B cell (primary cell): ENCODE data around the gene ADSS1. TPM values are rescaled to one million over a fixed set of nuclear protein-coding genes. Genes with fewer than 3 reads are reported as not detected.

Source experiments
- ATAC-seq: fragments of 200-7000 bp; cut with Tn5 transposase; one replicate; pipeline ENCODE4 v1.10.0; 2021; ENCODE audit warnings: low read depth, mild to moderate bottlenecking, moderate number of reproducible peaks, moderate library complexity
- CTCF ChIA-PET: fragments of 350-600 bp; sonication (Branson Sonifier 250); formaldehyde crosslinking; loops from one replicate; lab custom pipeline; 2021; ENCODE audit warnings: antibody characterized with exemption, inconsistent platforms; lab: Charles Lee
- POLR2A ChIA-PET: fragments of 350-600 bp; sonication (Branson Sonifier 250); formaldehyde crosslinking; loops from one replicate; lab custom pipeline; 2021; ENCODE audit warnings: antibody characterized with exemption; lab: Charles Lee
- DNase-seq: peaks from one replicate; pipeline ENCODE4 v3.0.0; 2013
- H2AFZ ChIP-seq: 2 replicates; pipeline ENCODE4 v1.6.1; 2012; ENCODE audit warnings: mild to moderate bottlenecking, low read depth, low read length; ENCODE audit not compliant: insufficient read depth, poor library complexity, severe bottlenecking
- H3K27ac ChIP-seq, 2 donors: 1 replicate in 1 of 2; 2 replicates in 1 of 2; pipeline ENCODE4 v1.5.1; 2012 to 2013; ENCODE audit warnings: low read length in 2 of 2, mild to moderate bottlenecking in 2 of 2, moderate library complexity in 1 of 2
- H3K27me3 ChIP-seq, 4 experiments: fragments of 200-600 bp in 1 of 4; sonication (generic) in 1 of 4; replicated peaks in 1 of 4; 1 replicate in 2 of 4; 2 replicates in 2 of 4; pipeline versions ENCODE4 v1.6.1 to v1.7.0; 2013 to 2016; ENCODE audit warnings: low read length in 3 of 4, mild to moderate bottlenecking in 2 of 4, mixed read lengths in 1 of 4, moderate library complexity in 1 of 4; ENCODE audit not compliant: insufficient read depth in 4 of 4, control insufficient read depth in 3 of 4; ENCODE audit errors: control extremely low read depth in 1 of 4
- H3K36me3 ChIP-seq, 2 experiments: replicated peaks in 1 of 2; 1 replicate in 1 of 2; 2 replicates in 1 of 2; pipeline versions ENCODE4 v1.6.1 to v1.7.1; 2013; ENCODE audit warnings: low read length in 1 of 2; ENCODE audit not compliant: insufficient read depth in 2 of 2, control insufficient read depth in 1 of 2; ENCODE audit errors: control extremely low read depth in 1 of 2, extremely low read depth in 1 of 2
- H3K4me1 ChIP-seq, 2 donors: fragments of 200-600 bp in 1 of 2; sonication (generic) in 1 of 2; 1 replicate in 1 of 2; 2 replicates in 1 of 2; pipeline versions ENCODE4 v1.5.1 to v1.6.1; 2013 to 2017; ENCODE audit warnings: low read length in 2 of 2; ENCODE audit not compliant: control insufficient read depth in 2 of 2, insufficient read depth in 2 of 2
- H3K4me2 ChIP-seq: replicated peaks from 2 replicates; pipeline ENCODE3; 2012; ENCODE audit warnings: mild to moderate bottlenecking, low read depth, low read length; ENCODE audit not compliant: poor library complexity, severe bottlenecking
- H3K4me3 ChIP-seq, 5 experiments: fragments of 200-600 bp in 1 of 5; sonication (generic) in 1 of 5; 1 replicate in 3 of 5; 2 replicates in 2 of 5; pipeline versions ENCODE4 v1.5.1 to v1.7.0; 2011 to 2016; ENCODE audit warnings: low read length in 4 of 5, mild to moderate bottlenecking in 4 of 5, low read depth in 2 of 5, control low read depth in 1 of 5, moderate library complexity in 1 of 5; ENCODE audit not compliant: insufficient read depth in 1 of 5; ENCODE audit errors: control extremely low read depth in 1 of 5, extremely low read depth in 1 of 5
- H3K79me2 ChIP-seq: fragments of 200-600 bp; sonication (generic); one replicate; pipeline ENCODE4 v1.6.0; 2016; ENCODE audit warnings: low read length; ENCODE audit not compliant: control insufficient read depth, insufficient read depth
- H3K9ac ChIP-seq: fragments of 200-600 bp; sonication (generic); 2 replicates; pipeline ENCODE4 v1.6.1; 2017; ENCODE audit warnings: mild to moderate bottlenecking, low read length, moderate library complexity
- H3K9me3 ChIP-seq, 3 donors: one replicate each; pipeline versions ENCODE4 v1.6.1 to v1.7.1; 2013; ENCODE audit warnings: low read length in 2 of 3; ENCODE audit not compliant: control insufficient read depth in 2 of 3, insufficient read depth in 1 of 3; ENCODE audit errors: control extremely low read depth in 1 of 3
- H4K20me1 ChIP-seq: 2 replicates; pipeline ENCODE4 v1.6.0; 2012; ENCODE audit warnings: mild to moderate bottlenecking, low read length; ENCODE audit not compliant: insufficient read depth, control insufficient read depth, poor library complexity, severe bottlenecking
- H3K27ac Mint-ChIP-seq: one replicate; pipeline ENCODE4 v1.8.0; 2021; ENCODE audit warnings: mixed read lengths
- H3K27me3 Mint-ChIP-seq: one replicate; pipeline ENCODE4 v1.8.0; 2021; ENCODE audit warnings: mixed read lengths
- H3K4me1 Mint-ChIP-seq: one replicate; pipeline ENCODE4 v1.8.0; 2021; ENCODE audit warnings: mixed read lengths
- H3K4me3 Mint-ChIP-seq: one replicate; pipeline ENCODE4 v1.8.0; 2021; ENCODE audit warnings: mixed read lengths
- H3K9me3 Mint-ChIP-seq: one replicate; pipeline ENCODE4 v1.8.0; 2022; ENCODE audit warnings: mixed read lengths; ENCODE audit not compliant: insufficient read depth
- CTCF ChIP-seq: fragments of 200-600 bp; IDR thresholded peaks from one replicate; pipeline ENCODE4 v1.8.0; 2022; ENCODE audit warnings: antibody characterized with exemption, mild to moderate bottlenecking
- EZH2 ChIP-seq: IDR thresholded peaks from 2 replicates; pipeline ENCODE4 v1.6.1; 2012; ENCODE audit warnings: borderline replicate concordance, low read depth, mild to moderate bottlenecking, moderate library complexity, low read length; ENCODE audit not compliant: insufficient read depth, poor library complexity, severe bottlenecking
- WGBS: methylation state at CpG from one replicate; pipeline ENCODE4 v1.1.5; 2013; ENCODE audit warnings: missing lambda C conversion rate; ENCODE audit not compliant: insufficient coverage; 5-methylcytosine and 5-hydroxymethylcytosine counted together
- intact Hi-C: fragments of 100-400 bp; cut with micrococcal nuclease; formaldehyde crosslinking; loops from one replicate; pipeline ENCODE4 v1.10.0; 2022
- polyA plus RNA-seq: library from polyadenylated mRNA; depleted of rRNA; stranded (reverse); fragments of >200 nt; gene quantifications from 2 replicates; pipeline ENCODE4 v1.2.3, GENCODE V29; 2012
- total RNA-seq, 2 donors: library from RNA; stranded (reverse); fragments of 120-200 nt in 1 of 2; gene quantifications; 1 replicate in 1 of 2; 2 replicates in 1 of 2; pipeline versions ENCODE4 v1.2.3 to v1.2.4, GENCODE V29; 2013 to 2022

The ADSS1 gene
- total and polyA plus RNA-seq, 2 donors (not counting 1 experiment from before 2014, with no cell fraction given), result 0.33 to 1.7 TPM

- Histone ChIP-seq H3K4me1 (peaks cover 26 to 47% of the 10 kb centered on the region in 2 donors), H3K27ac (peak overlapping the region; percentile 76 to 81), H4K20me1 (peaks cover 40% of the 10 kb centered on the region), H3K36me3 (peaks cover 0 to 12% of the 10 kb centered on the region in 2 experiments), H3K9me3 (no peaks in the 10 kb centered on the region), H3K4me3 (peak overlapping the region in 4 of 5 experiments; percentile 45 to 59 (median 56)), H3K4me2 (peak overlapping the region; percentile 95), H3K27me3 (no peaks in the 10 kb centered on the region), H3K79me2 (peaks cover 40% of the 10 kb centered on the region), H3K9ac (peak overlapping the region; percentile 67), H2AFZ (peak overlapping the region; percentile 48)
- DNase-seq (peak; percentile 77), ATAC-seq (peak; percentile 50)
- WGBS, result 5% methylated on average over 48 of the region's 55 CpGs
- ChIA-PET CTCF (interaction anchor here (1.3 to 1.5 kb wide), 2 partner anchors 18 to 30 kb away, joined by 3 to 4 read pairs; no protein-coding TSS in a partner anchor), POLR2A (interaction anchor here (0.5 kb wide), 1 partner anchor 249 kb away, joined by 6 read pairs; no protein-coding TSS in a partner anchor)
- peak overlapping the region; percentile 86 for H3K27ac Mint-ChIP-seq
- H3K27me3 Mint-ChIP-seq, result no peaks in the 10 kb centered on the region
- H3K4me1 Mint-ChIP-seq, result peaks cover 51% of the 10 kb centered on the region
- TF ChIP-seq EZH2 (no peak), CTCF (no peak)
- no peaks in the 10 kb centered on the region for H3K9me3 Mint-ChIP-seq
- peak overlapping the region; percentile 79 for H3K4me3 Mint-ChIP-seq
- intact Hi-C loops, result loop anchor here (1.0 to 2.0 kb wide), 2 partner anchors 31 to 43 kb away; partner anchors contain the start of gene SIVA1
Observed at GRCh38 chr14:104795781-104796686, 72.0 kb downstream of the ADSS1 start.
